Keratinocyte (primary cell): ENCODE measurements around the gene POLD2. TPM values are rescaled to one million over a fixed set of nuclear protein-coding genes. Genes with fewer than 3 reads are reported as not detected.

Experiments used
- DNase-seq: peaks from one replicate; pipeline ENCODE4 v3.0.0-alpha.2; 2011; ENCODE audit warnings: low read depth, missing footprints, low spot score
- FAIRE-seq: peaks from 2 replicates; lab custom pipeline; 2011; peaks lifted over from hg19 to GRCh38; lab: Jason Lieb, UNC
- H2AFZ ChIP-seq: 2 replicates; pipeline ENCODE4 v1.6.0; 2012; ENCODE audit warnings: low read length, control low read depth, inconsistent platforms; ENCODE audit not compliant: control insufficient read depth
- H3K27ac ChIP-seq: 2 replicates; pipeline ENCODE4 v1.5.1; 2011; ENCODE audit warnings: low read length; ENCODE audit not compliant: control insufficient read depth, insufficient read depth
- H3K27me3 ChIP-seq: 3 replicates; pipeline ENCODE4 v1.6.0; 2011; ENCODE audit warnings: low read length; ENCODE audit not compliant: control insufficient read depth, insufficient read depth; ENCODE audit errors: extremely low read depth
- H3K36me3 ChIP-seq, 2 experiments: 2 replicates in 1 of 2; 3 replicates in 1 of 2; pipeline ENCODE4 v1.5.1; 2011; ENCODE audit warnings: low read length in 2 of 2, mild to moderate bottlenecking in 1 of 2; ENCODE audit not compliant: control insufficient read depth in 2 of 2, insufficient read depth in 2 of 2; ENCODE audit errors: extremely low read depth in 1 of 2
- H3K4me1 ChIP-seq: 3 replicates; pipeline ENCODE4 v1.5.1; 2011; ENCODE audit warnings: low read length; ENCODE audit not compliant: control insufficient read depth, insufficient read depth; ENCODE audit errors: extremely low read depth
- H3K4me2 ChIP-seq: 3 replicates; pipeline ENCODE4 v1.6.0; 2011; ENCODE audit warnings: low read depth, low read length; ENCODE audit not compliant: control insufficient read depth, insufficient read depth; ENCODE audit errors: extremely low read depth
- H3K4me3 ChIP-seq, 3 experiments: fragments of 200-600 bp in 1 of 3; sonication (generic) in 1 of 3; 2 replicates in 2 of 3; 3 replicates in 1 of 3; pipeline ENCODE4 v1.5.1; 2011 to 2016; ENCODE audit warnings: low read length in 3 of 3, mild to moderate bottlenecking in 3 of 3, control low read depth in 2 of 3, inconsistent platforms in 1 of 3, low read depth in 1 of 3, mixed read lengths in 1 of 3, mixed run types in 1 of 3, moderate library complexity in 1 of 3; ENCODE audit not compliant: control insufficient read depth in 2 of 3, insufficient read depth in 2 of 3; ENCODE audit errors: extremely low read depth in 1 of 3
- H3K79me2 ChIP-seq: 2 replicates; pipeline ENCODE4 v1.6.0; 2012; ENCODE audit warnings: low read length; ENCODE audit not compliant: control insufficient read depth, insufficient read depth
- H3K9ac ChIP-seq: 3 replicates; pipeline ENCODE4 v1.6.0; 2011; ENCODE audit warnings: low read length; ENCODE audit not compliant: control insufficient read depth, insufficient read depth; ENCODE audit errors: extremely low read depth
- H3K9me1 ChIP-seq: 3 replicates; pipeline ENCODE4 v1.6.0; 2011; ENCODE audit warnings: low read length; ENCODE audit not compliant: control insufficient read depth, insufficient read depth; ENCODE audit errors: extremely low read depth
- H3K9me3 ChIP-seq: 2 replicates; pipeline ENCODE4 v1.5.1; 2012; ENCODE audit warnings: low read depth, low read length; ENCODE audit not compliant: control insufficient read depth
- H4K20me1 ChIP-seq: 3 replicates; pipeline ENCODE4 v1.6.0; 2011; ENCODE audit warnings: low read length; ENCODE audit not compliant: control insufficient read depth, insufficient read depth; ENCODE audit errors: extremely low read depth
- EZH2 ChIP-seq: IDR thresholded peaks from one replicate; pipeline ENCODE4 v1.6.1; 2012; ENCODE audit warnings: inconsistent platforms, mild to moderate bottlenecking, low read length, moderate library complexity
- dilution Hi-C: fragments of 300-500 bp; cut with MboI; formaldehyde crosslinking; loops from one replicate; pipeline ENCODE4 v1.7.0; 2020; ENCODE audit warnings: low sequenced_read_pairs; ENCODE audit not compliant: extremely low pct_ligation_motif_present
- polyA plus RNA-seq, 5 experiments: library from polyadenylated mRNA; depleted of rRNA in 3 of 5; stranded (reverse) in 3 of 5; stranded (forward) in 1 of 5; unstranded in 1 of 5; fragments of >200 nt; gene quantifications; 1 replicate in 1 of 5; 2 replicates in 3 of 5; 3 replicates in 1 of 5; pipeline versions ENCODE4 v1.2.1 to v1.2.3, GENCODE V29; 2011 to 2012; ENCODE audit warnings: missing spikeins in 2 of 5, low read depth in 1 of 5, low replicate concordance in 1 of 5
- TF ChIP-seq, protein P1 (sequence below), 3 experiments: IDR thresholded peaks in 1 of 3; conservative IDR thresholded peaks in 1 of 3; optimal IDR thresholded peaks in 1 of 3; 2 replicates in 2 of 3; 3 replicates in 1 of 3; pipeline versions ENCODE3 to v1.5.1; 2011; ENCODE audit warnings: low read length in 3 of 3, mild to moderate bottlenecking in 3 of 3, moderate library complexity in 2 of 3, control low read depth in 1 of 3, inconsistent platforms in 1 of 3; ENCODE audit not compliant: insufficient read depth in 2 of 3; ENCODE audit errors: extremely low read depth in 1 of 3

Gene POLD2
- polyA plus RNA-seq, 1 donor (not counting 4 experiments of a cell fraction or from before 2014, with no cell fraction given) = 158 TPM

DNA sequence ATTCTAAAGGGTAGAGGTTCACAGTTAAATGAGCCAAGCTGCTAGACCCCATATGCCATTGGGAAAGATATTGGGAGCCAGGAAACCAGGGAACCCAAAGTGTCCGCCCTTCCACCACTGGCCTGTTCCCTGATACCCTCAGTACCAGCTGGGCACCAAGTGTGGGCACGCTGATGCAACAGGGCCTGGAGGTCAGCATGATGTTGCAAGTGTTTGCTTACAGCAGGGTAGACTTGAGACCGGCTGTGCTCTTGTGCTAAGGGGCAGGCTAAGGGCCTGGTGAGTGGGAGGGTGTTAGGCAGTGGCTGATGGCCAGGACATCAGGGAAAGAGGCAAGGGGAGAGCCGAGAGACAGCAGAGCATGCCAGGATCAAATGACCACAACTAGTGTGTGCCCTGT lies 38.8 kb upstream of the POLD2 start:
- Histone ChIP-seq H3K4me1 (peaks cover 13% of the 10 kb centered on the region), H3K9ac (no peak overlapping the region), H3K9me1 (no peaks in the 10 kb centered on the region), H2AFZ (no peak overlapping the region), H3K36me3 (no peaks in the 10 kb centered on the region), H4K20me1 (no peaks in the 10 kb centered on the region), H3K9me3 (no peaks in the 10 kb centered on the region), H3K79me2 (no peaks in the 10 kb centered on the region), H3K27ac (no peak overlapping the region), H3K4me3 (no peak overlapping the region), H3K4me2 (no peak overlapping the region), H3K27me3 (no peaks in the 10 kb centered on the region)
- dilution Hi-C loops = no loop called here
- FAIRE-seq (no peak), DNase-seq (no peak)
- TF ChIP-seq, protein P1, sequence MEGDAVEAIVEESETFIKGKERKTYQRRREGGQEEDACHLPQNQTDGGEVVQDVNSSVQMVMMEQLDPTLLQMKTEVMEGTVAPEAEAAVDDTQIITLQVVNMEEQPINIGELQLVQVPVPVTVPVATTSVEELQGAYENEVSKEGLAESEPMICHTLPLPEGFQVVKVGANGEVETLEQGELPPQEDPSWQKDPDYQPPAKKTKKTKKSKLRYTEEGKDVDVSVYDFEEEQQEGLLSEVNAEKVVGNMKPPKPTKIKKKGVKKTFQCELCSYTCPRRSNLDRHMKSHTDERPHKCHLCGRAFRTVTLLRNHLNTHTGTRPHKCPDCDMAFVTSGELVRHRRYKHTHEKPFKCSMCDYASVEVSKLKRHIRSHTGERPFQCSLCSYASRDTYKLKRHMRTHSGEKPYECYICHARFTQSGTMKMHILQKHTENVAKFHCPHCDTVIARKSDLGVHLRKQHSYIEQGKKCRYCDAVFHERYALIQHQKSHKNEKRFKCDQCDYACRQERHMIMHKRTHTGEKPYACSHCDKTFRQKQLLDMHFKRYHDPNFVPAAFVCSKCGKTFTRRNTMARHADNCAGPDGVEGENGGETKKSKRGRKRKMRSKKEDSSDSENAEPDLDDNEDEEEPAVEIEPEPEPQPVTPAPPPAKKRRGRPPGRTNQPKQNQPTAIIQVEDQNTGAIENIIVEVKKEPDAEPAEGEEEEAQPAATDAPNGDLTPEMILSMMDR (optimal IDR thresholded peaks at IDR 0.05 in 1 of 3, IDR thresholded peaks at IDR 0.05 in 1 of 3, conservative IDR thresholded peaks at IDR 0.05 in 1 of 3; ENCODE audit: extremely low read depth in 1 of 3, insufficient read depth in 2 of 3, low read length in 3 of 3) = no peak
- TF ChIP-seq EZH2 = no peak

DNA sequence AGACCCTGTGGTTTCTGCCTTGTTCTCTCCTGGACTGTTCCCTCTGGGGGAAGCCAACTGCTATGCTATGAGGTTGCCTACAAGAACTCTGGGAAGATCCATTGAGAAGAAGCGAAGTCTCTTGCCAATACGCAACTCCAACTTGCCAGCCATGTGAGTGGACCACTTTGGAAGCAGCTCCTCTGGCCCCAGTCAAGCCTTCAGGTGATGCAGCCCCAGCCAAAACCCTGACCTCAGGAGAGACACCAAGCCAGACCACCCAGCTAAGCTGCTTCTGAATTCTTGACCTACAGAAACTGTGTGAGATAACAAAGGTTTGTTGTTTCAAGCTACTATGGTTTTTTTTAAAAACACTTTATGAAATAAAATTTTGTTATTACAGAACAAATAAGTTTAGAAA lies 38.0 kb upstream of the POLD2 start:
- no peak overlapping the region for H3K9ac ChIP-seq
- H3K4me2 ChIP-seq = no peak overlapping the region
- TF ChIP-seq, protein P1 (optimal IDR thresholded peaks at IDR 0.05 in 1 of 3, IDR thresholded peaks at IDR 0.05 in 1 of 3, conservative IDR thresholded peaks at IDR 0.05 in 1 of 3; ENCODE audit: extremely low read depth in 1 of 3, insufficient read depth in 2 of 3, low read length in 3 of 3) = no peak
- no peak for TF ChIP-seq EZH2
- no peaks in the 10 kb centered on the region for H3K9me1 ChIP-seq
- FAIRE-seq (no peak), DNase-seq (no peak)
- H3K27ac ChIP-seq = no peak overlapping the region
- dilution Hi-C loops = no loop called here
- no peaks in the 10 kb centered on the region for H3K36me3 ChIP-seq
- H3K27me3 ChIP-seq = no peaks in the 10 kb centered on the region
- H3K9me3 ChIP-seq = no peaks in the 10 kb centered on the region
- peaks cover 13% of the 10 kb centered on the region for H3K4me1 ChIP-seq
- no peak overlapping the region for H3K4me3 ChIP-seq
- H3K79me2 ChIP-seq = no peaks in the 10 kb centered on the region
- no peaks in the 10 kb centered on the region for H4K20me1 ChIP-seq
- H2AFZ ChIP-seq = no peak overlapping the region
